ENCODE data around the gene CCNJ.
A peak's percentile ranks its signal among the peaks of the same experiment; 100 is the strongest.

The CCNJ gene

GRCh38 chr10:96072674-96073073, 29.3 kb downstream of the CCNJ start:
- no peak for TF ChIP-seq CTCF (IDR thresholded peaks at IDR 0.05; ENCODE audit: borderline replicate concordance, extremely low read depth, low read length, poor library complexity, severe bottlenecking)
- TF ChIP-seq EZH2 (IDR thresholded peaks at IDR 0.05; ENCODE audit: borderline replicate concordance, low read depth, low read length, severe bottlenecking): no peak

GRCh38 chr10:96073722-96074121, 30.3 kb downstream of the CCNJ start:
- Histone ChIP-seq H3K4me1 (ENCODE audit: insufficient read depth, low read length) (peaks cover 11% of the 10 kb centered on the region), H3K4me2 (ENCODE audit: insufficient read depth, low read length) (no peak overlapping the region)

More at GRCh38 chr10:96072674-96073073, 29.3 kb downstream of the CCNJ start:
- H3K79me2 ChIP-seq (ENCODE audit: insufficient read depth, low read length): no peaks in the 10 kb centered on the region
- H3K27me3 ChIP-seq (ENCODE audit: insufficient read depth, low read length, poor library complexity): no peaks in the 10 kb centered on the region
- H3K4me3 ChIP-seq (ENCODE audit: low read depth in 1 of 2, low read length in 2 of 2): no peak overlapping the region
- no peaks in the 10 kb centered on the region for H4K20me1 ChIP-seq (ENCODE audit: insufficient read depth, low read length)
- DNase-seq (no peak), ATAC-seq (ENCODE audit: insufficient read depth, low read depth) (no peak)
- no peak overlapping the region for H3K9ac ChIP-seq (ENCODE audit: low read depth, low read length)
- H3K36me3 ChIP-seq (ENCODE audit: insufficient read depth, low read length): no peaks in the 10 kb centered on the region; the same call in 1 of the 2 replicates
- no peak overlapping the region for H3K27ac ChIP-seq (ENCODE audit: low read length)
- peaks cover 11% of the 10 kb centered on the region for H3K4me1 ChIP-seq (ENCODE audit: insufficient read depth, low read length)
- H3K4me2 ChIP-seq (ENCODE audit: insufficient read depth, low read length): no peak overlapping the region
- no peaks in the 10 kb centered on the region for H3K9me3 ChIP-seq (ENCODE audit: insufficient read depth, low read length, severe bottlenecking)
- no peak overlapping the region for H2AFZ ChIP-seq (ENCODE audit: low read depth, low read length)

GRCh38 chr10:96074776-96075175, 31.4 kb downstream of the CCNJ start:
- no peak overlapping the region for H3K4me3 ChIP-seq (ENCODE audit: low read depth in 1 of 2, low read length in 2 of 2)
- H3K4me1 ChIP-seq (ENCODE audit: insufficient read depth, low read length): peaks cover 11% of the 10 kb centered on the region
- no peak overlapping the region for H2AFZ ChIP-seq (ENCODE audit: low read depth, low read length)
- H3K79me2 ChIP-seq (ENCODE audit: insufficient read depth, low read length): no peaks in the 10 kb centered on the region
- no peaks in the 10 kb centered on the region for H3K9me3 ChIP-seq (ENCODE audit: insufficient read depth, low read length, severe bottlenecking)
- H3K27ac ChIP-seq (ENCODE audit: low read length): no peak overlapping the region
- no peaks in the 10 kb centered on the region for H3K27me3 ChIP-seq (ENCODE audit: insufficient read depth, low read length, poor library complexity)
- no peaks in the 10 kb centered on the region for H3K36me3 ChIP-seq (ENCODE audit: insufficient read depth, low read length)
- no peaks in the 10 kb centered on the region for H4K20me1 ChIP-seq (ENCODE audit: insufficient read depth, low read length)
- DNase-seq: no peak
- no peak for ATAC-seq (ENCODE audit: insufficient read depth, low read depth)
- TF ChIP-seq EZH2 (IDR thresholded peaks at IDR 0.05; ENCODE audit: borderline replicate concordance, low read depth, low read length, severe bottlenecking) (no peak), CTCF (IDR thresholded peaks at IDR 0.05; ENCODE audit: borderline replicate concordance, extremely low read depth, low read length, poor library complexity, severe bottlenecking) (no peak)
- H3K9ac ChIP-seq (ENCODE audit: low read depth, low read length): no peak overlapping the region
- no peak overlapping the region for H3K4me2 ChIP-seq (ENCODE audit: insufficient read depth, low read length)

More at GRCh38 chr10:96073722-96074121, 30.3 kb downstream of the CCNJ start:
- Histone ChIP-seq H3K9ac (ENCODE audit: low read depth, low read length) (no peak overlapping the region), H3K27ac (ENCODE audit: low read length) (no peak overlapping the region), H3K4me3 (ENCODE audit: low read depth in 1 of 2, low read length in 2 of 2) (no peak overlapping the region), H2AFZ (ENCODE audit: low read depth, low read length) (no peak overlapping the region), H3K79me2 (ENCODE audit: insufficient read depth, low read length) (no peaks in the 10 kb centered on the region), H3K9me3 (ENCODE audit: insufficient read depth, low read length, severe bottlenecking) (no peaks in the 10 kb centered on the region), H4K20me1 (ENCODE audit: insufficient read depth, low read length) (no peaks in the 10 kb centered on the region), H3K27me3 (ENCODE audit: insufficient read depth, low read length, poor library complexity) (no peaks in the 10 kb centered on the region), H3K36me3 (ENCODE audit: insufficient read depth, low read length) (no peaks in the 10 kb centered on the region)
- DNase-seq (peak; percentile 21), ATAC-seq (ENCODE audit: insufficient read depth, low read depth) (peak; percentile 89)
- no peak for TF ChIP-seq EZH2 (IDR thresholded peaks at IDR 0.05; ENCODE audit: borderline replicate concordance, low read depth, low read length, severe bottlenecking)
- TF ChIP-seq CTCF (IDR thresholded peaks at IDR 0.05; ENCODE audit: borderline replicate concordance, extremely low read depth, low read length, poor library complexity, severe bottlenecking): no peak

GRCh38 chr10:96075977-96076376, 32.6 kb downstream of the CCNJ start:
- H3K27ac ChIP-seq (ENCODE audit: low read length): no peak overlapping the region
- H3K4me2 ChIP-seq (ENCODE audit: insufficient read depth, low read length): no peak overlapping the region
- H3K36me3 ChIP-seq (ENCODE audit: insufficient read depth, low read length): no peaks in the 10 kb centered on the region
- H3K27me3 ChIP-seq (ENCODE audit: insufficient read depth, low read length, poor library complexity): no peaks in the 10 kb centered on the region
- no peak overlapping the region for H2AFZ ChIP-seq (ENCODE audit: low read depth, low read length)
- no peak for DNase-seq
- H3K79me2 ChIP-seq (ENCODE audit: insufficient read depth, low read length): no peaks in the 10 kb centered on the region
- no peak overlapping the region for H3K9ac ChIP-seq (ENCODE audit: low read depth, low read length)
- H4K20me1 ChIP-seq (ENCODE audit: insufficient read depth, low read length): no peaks in the 10 kb centered on the region
- H3K4me3 ChIP-seq (ENCODE audit: low read depth in 1 of 2, low read length in 2 of 2): no peak overlapping the region
- ATAC-seq (ENCODE audit: insufficient read depth, low read depth): no peak
- TF ChIP-seq EZH2 (IDR thresholded peaks at IDR 0.05; ENCODE audit: borderline replicate concordance, low read depth, low read length, severe bottlenecking): no peak
- no peak for TF ChIP-seq CTCF (IDR thresholded peaks at IDR 0.05; ENCODE audit: borderline replicate concordance, extremely low read depth, low read length, poor library complexity, severe bottlenecking)
- no peaks in the 10 kb centered on the region for H3K9me3 ChIP-seq (ENCODE audit: insufficient read depth, low read length, severe bottlenecking)
- peaks cover 11% of the 10 kb centered on the region for H3K4me1 ChIP-seq (ENCODE audit: insufficient read depth, low read length)

All from DND-41 (cell line).